Right renal pelvis (tissue), 4 donors: Measurements from ENCODE around the gene LIMCH1. TPM values are rescaled to one million over a fixed set of nuclear protein-coding genes. Genes with fewer than 3 reads are reported as not detected.

Experiments used
- DNase-seq, 4 donors: peaks; one replicate each; pipeline ENCODE4 v3.0.0-alpha.2; 2013; ENCODE audit warnings: low read depth in 4 of 4, low spot score in 3 of 4, missing footprints in 1 of 4
- polyA plus RNA-seq, 4 donors: library from polyadenylated mRNA; unstranded; fragments of 120-200 nt; gene quantifications; one replicate each; pipeline ENCODE4 v1.2.1, GENCODE V29; 2013; ENCODE audit not compliant: insufficient read length in 4 of 4

Gene LIMCH1
- polyA plus RNA-seq, 4 donors = 91.1 to 139 (median 114) TPM

DNA sequence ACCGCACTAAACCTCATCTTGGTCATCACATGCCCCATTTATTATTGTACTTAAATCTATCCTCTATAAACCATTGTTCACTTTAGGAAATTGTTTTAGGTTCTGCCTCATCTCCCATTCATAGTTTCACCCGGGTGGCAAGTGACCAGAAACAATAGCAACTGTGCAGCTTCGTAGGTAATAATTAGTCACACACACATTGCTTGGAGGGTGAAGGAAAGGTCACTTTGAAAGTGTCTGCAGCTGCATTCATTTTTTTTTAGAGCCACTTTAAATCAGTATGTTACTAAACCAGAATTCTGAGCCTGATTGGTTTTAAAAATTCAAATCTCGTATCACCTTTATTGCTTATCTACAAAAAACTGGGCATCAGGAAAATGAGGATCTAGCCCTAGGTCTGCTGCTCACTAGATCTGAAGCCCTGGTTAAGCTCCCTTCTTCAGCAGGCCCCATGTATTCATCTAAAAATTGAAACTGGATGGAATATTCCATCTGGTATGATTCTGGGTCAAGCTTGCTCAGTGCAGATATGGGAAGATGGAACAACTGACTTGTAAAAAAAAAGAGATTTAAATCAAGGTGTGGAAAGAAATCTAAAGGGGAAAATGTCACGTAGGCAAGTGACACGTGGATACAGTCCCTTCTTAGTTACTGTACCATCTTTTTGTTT, 62.4 kb downstream of the LIMCH1 start:
- peak in 1 of 4 donors; percentile 50 for DNase-seq

DNA sequence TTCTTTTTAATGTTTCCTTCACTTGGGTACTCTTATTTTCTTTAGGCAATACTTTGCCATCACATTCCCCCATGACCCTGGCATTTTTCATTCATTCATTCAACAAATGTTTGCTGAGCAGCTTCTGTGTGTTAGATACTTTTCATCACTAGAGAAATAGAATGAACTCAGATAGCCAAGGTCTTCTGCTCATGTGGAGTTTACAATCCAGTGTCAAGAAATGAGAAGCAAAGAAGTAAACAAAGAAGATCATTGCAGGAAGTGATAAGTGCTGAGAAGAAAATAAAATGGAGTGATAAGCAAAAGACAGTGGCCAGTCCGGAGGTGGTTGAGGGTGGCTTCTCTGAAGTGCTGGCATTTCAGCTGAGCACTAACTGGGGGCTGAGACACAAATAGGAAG, 63.1 kb downstream of the LIMCH1 start:
- no peak for DNase-seq

DNA sequence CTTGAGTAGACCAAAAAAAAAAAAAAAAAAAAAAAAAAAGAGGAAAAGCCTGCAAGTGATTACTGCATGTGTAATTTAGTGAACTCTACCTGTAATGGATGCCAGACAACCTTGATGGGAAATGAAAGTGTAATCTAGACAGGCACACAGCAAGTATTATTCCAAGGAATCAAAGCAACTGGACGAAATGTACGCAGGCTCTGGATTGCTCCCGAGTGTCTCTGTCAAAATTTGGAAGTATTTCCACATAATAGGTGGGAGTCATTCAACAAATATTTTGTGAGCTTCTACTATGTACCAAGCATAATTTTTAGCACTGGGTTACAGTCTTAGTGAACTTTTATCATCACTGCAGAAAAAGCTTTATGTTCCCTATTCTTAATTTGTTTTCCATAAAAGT, 64.2 kb downstream of the LIMCH1 start:
- DNase-seq = no peak

DNA sequence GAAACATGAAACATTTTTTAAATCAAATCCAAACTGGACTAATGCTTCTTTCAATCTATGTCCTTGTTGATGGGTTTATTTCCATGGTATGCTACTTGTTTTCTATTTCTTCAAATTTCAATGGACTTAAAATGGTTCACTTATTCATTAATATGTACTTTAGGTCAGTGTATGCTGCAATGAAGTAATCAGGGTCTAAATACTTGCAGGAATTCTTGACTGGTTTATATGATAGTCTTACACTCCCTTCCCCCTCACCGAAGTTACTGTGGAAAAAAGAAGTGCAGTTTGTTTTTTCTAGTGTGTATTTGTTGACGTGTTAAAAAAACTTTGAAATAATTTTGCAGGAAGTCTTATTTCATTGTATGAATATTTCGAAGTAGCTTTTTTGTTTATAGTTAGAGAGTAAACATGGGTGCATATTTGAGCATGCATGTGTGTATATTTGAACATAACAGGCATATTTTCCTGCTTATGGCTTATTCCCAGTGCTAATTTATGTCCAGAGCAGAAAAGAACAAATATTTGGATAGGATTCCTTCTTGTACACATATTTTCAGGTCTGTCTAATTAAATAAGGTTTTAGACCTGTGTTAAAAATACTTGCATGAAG, 65.0 kb downstream of the LIMCH1 start:
- DNase-seq = no peak

DNA sequence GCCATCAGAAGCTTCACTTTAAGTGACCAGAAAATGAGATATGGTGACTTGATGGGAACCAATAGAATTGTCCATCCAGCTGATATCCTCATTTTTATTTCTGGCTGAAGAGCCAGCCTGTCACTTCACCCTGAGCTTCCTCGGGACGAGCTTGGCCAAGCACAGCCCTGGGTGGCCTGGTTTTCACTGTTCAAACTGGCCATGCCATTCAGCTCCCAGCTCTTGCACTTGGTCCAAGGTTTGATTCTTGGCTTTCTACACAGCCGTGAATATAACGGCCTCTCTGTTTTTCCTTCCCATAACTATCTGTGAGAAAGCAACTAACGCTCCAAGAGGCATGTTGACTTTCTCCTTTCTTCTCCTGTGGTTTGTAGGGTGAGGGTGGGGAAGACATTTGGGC, 71.9 kb downstream of the LIMCH1 start:
- no peak for DNase-seq

DNA sequence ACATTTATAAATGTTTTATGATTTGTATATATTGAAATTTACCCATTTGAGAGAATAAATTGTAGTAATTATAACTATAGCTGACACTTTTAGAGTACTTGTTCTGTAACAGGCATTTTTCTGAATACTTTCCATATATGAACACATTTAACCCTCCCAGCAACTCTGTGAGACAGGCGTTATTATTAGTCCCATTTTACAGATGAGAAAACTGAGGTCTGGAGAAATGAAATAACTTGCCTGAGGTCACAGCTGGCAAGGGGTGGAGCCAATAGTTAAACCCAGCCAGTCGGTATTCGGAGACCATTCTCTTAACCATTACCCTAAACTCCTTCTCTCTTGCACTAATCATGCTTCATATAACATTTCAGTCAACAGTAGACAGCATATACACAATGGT, 72.5 kb downstream of the LIMCH1 start:
- no peak for DNase-seq

DNA sequence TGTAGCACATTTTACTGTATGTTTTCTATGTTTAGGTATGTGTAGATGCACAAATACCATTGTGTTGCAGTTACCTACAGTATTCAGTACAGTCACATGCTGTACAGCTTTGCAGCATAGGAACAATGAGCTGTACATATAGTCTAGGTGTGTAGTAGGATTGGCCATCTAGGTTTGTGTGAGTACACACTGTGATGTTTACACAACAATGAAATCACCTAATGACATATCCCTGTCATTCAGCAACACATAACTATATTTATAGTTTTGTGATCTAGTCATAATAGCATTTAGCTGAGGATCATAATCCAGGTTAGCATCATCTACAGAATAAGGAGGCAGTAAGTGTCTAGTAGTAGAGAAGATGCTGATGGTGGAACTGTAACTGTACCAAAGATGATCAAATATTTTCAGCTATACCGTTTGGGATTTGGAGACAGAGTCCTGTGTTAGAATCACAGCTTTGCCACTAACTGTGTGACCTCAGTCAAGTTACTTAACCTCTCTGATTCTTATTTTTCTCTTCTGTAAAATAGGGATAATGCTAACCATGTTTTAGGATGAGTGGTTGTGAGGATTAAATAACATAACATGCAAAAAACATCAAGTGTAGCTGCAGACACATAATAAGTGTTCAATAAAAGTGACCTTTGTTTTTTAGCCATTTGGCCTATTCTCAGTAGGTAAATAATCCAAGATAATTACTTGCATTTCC, 73.3 kb downstream of the LIMCH1 start:
- DNase-seq = no peak

DNA sequence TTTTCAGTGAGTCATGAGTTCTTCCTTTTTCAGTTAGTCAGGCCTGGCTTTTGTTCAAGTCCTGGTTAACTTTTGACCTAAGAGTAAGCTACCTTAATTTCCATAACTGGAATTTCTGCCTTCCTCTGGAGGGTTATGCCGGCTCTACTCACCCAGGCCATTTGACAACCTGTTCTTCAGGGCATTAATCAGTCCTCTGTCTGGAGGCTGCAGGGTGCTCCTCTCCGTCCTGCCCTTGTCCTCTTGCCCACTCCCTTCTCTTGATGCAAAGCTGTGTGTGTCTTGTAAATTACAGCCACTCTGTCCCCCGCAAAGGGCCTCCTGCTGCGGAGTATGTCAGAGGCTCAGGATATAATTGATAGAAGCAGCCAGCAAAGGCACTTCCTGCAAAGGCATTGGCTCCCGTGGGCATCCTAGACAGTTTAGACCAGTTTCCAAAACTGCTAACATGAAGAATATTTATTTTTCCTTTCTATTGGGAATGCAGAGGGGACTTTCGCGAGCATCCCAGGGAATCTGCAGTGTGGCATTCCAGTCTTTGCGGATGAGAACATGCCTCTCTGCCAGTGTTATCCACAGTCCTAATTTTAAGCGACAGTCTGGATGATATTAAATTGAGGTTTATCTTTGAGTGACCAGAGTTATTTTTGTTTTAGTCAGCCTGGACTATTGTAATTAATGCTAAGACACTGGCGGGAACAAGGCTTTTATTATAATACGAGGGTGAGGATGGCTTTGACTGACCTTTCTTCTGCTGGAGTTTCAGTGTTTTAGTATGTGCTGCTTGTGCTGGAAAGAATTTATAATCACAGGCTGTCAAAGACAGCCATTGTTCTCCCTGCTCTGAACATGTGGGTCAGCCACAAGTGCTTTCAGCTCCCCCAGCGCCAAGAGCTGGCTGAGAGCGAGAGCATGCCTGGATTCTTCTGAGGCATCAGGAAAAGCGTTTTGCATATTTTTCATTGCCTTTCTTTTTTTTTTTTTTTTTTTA, 74.2 kb downstream of the LIMCH1 start:
- DNase-seq = peak in 3 of 4 donors; percentile 51 to 67 (median 62)

DNA sequence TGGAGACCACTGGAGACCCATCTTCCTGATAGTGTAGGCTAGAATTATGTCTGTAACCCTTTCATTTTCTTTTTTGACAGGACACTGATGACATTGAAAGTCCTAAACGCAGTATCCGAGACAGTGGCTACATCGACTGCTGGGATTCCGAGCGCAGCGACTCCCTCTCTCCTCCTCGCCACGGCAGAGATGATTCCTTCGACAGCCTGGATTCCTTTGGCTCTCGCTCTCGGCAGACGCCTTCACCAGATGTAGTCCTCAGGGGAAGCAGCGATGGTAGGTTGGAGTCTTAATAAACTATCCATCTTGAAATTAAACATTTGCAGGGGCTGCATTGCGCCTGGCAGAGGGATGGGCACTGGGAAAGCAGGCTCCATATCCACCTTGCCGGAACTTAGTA, 75.4 kb downstream of the LIMCH1 start:
- no peak for DNase-seq

DNA sequence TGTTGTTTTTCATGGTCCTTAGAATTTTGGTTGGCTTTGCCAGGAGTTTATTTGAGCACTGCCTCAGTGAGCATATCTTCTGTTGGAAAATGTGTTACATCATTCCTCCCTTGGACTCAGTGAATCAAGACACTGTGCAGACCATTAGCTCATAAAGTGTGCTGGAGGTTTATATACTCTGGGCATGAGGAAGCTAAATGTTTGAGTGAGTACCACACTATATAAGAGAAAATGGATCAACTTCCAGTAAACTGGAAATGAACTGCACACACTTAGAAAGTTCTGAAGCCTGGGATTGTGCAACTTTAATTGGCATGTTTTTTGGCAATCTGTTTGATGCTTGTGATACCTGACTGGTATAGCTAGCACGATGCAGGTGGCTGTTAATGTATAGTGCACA, 75.9 kb downstream of the LIMCH1 start:
- no peak for DNase-seq

DNA sequence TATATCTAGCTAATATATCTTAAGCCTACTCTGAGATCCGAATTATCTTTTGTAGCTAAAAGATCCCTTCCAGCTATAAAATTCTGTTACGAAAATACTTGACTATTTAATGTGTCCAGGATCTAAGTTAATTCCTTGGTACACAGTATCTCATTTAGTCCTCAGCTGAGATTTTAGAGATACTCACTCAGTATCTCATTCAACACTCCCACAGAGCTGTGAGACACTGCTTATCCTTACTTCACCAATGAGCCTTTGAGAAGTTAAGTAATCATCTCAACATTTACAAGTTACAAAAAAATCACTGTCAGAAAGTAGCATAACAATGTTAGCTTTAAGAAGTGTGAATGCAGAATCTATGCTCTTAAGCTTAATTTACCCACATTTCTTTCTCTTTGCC, 76.6 kb downstream of the LIMCH1 start:
- DNase-seq = no peak

DNA sequence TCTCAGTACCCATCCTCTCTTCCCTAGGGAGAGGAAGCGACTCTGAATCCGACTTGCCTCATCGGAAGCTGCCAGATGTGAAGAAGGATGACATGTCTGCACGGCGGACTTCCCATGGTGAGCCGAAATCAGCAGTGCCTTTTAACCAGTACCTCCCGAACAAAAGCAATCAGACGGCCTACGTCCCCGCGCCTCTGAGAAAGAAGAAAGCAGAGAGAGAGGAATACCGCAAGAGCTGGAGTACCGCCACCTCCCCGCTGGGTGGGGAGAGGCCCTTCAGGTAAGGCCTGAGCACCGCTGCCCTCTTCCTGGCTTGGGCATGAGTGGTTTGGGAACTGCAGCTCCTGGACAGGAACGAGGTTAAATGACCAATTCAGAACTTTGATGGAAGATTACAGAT, 81.2 kb downstream of the LIMCH1 start:
- no peak for DNase-seq

DNA sequence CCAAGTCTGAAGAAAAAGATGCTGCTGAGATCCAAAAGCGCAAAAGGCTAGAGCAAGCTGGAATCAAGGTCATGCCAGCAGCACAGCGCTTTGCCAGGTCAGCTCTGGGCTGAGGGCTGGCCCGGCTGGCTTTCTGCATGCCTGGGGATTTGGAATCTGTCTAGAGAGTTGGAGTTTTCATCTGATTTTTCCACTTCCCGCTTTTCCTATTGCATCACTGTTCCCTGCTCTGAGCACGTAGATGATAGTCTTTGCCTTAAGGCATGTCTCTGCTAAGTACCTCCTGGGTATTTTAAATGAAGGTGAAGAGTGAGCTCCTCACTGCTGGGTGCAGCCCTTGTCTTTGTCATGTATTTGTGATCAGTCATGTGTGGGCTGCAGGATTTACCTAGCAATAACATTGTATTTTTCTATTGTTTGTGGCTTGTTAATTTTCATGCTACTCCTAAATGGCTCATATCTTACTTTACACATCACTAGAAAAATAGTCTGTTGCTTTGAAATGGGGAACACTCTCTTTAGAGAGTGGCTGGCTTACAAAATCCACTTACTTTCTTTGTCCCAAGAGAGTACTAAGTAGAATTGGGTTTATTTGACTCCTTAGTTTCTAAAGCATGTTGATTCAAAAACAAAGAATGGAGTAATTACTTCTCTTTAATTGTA, 82.8 kb downstream of the LIMCH1 start:
- no peak for DNase-seq

DNA sequence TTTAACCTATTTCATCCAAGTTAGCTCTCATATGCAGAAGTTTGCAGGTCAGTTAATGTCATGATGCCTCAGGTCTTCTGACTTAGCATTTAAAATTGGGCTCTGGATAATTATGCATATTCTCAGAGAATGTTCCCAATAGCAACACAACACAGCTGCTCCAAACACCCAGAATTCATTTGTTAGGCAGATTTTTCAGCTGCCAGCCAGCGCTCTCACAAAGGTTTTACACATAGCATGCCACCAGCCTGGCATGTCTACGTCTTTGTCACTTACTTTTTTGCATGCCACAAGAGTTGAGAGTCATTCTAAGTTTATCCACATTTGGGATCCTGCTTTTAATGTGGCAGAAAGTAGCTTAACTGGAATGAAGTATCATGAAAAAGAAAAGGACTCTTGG, 84.8 kb downstream of the LIMCH1 start:
- no peak for DNase-seq

DNA sequence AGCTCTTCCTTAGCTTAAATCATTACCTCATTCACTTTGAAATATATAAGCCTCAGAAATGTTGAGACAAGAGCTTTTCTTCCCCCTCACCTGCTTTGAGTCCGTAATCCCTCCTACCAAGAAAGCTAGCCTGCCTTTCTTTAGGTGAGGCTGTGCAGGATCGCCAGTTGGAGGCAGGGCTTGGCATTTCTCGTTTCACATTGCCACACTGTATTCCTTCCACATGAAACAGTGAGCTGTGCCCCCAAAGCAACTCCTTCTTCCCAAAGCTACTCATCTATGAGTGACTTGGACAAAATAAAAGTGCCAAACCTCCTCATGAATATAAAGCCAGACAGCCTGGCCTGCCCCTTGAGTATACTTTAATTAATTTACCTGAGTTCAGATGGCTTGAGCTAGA, 86.8 kb downstream of the LIMCH1 start:
- no peak for DNase-seq

DNA sequence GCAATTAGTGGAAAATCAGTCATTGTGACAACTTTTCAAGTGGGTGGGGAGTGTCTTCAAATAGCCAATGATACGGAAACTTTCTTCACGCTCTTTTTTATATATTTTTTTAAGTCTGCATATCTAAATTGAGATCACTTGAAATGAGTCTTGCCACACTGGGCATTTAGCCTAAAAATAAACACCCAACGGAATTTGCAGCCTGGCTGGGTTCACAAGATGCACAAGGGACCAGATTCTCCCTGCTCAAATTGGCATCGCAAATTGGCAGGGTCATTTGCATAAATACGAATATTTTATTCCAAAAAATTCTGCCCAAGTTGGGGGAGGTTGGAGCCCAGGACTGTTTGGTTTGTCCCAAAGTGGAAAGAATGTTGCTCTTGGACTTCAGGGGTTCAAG, 87.6 kb downstream of the LIMCH1 start:
- no peak for DNase-seq

DNA sequence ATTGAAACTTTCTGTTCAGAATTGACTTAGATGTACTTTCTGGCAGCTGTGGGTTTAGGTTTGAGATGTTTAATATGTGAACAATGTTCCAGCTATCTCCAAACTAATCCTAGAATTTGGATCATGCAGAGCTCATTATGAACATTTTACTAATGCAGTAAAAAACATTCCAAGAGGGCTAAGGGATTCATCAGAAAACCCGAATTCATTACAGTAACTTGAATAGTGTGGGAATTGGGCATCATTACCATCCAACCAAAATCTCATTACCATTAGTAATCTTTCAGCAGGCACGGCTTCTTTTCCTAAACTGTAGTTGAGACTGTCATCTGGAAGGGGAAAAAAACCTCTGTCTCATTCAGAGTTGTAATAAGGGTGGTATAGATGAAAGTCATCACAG, 91.0 kb downstream of the LIMCH1 start:
- DNase-seq = no peak

DNA sequence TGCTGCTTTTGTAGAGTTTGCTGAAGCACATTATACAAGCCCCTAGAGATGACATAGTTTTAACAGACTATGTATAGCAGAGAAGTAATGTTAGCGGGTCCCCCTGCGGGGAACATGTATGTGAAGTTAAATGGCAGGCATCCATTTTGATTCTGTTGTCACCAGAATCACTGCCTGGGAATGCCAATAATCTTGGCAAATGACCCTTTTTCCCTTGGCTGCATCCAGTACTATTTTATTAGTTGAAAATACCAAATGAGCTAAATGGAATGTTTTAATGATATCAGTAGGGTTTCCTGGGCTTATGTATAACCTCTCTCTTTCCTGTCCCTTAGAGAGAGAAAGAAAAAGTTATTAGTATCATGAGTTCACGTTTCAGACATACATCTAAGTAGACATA, 93.6 kb downstream of the LIMCH1 start:
- DNase-seq = no peak

DNA sequence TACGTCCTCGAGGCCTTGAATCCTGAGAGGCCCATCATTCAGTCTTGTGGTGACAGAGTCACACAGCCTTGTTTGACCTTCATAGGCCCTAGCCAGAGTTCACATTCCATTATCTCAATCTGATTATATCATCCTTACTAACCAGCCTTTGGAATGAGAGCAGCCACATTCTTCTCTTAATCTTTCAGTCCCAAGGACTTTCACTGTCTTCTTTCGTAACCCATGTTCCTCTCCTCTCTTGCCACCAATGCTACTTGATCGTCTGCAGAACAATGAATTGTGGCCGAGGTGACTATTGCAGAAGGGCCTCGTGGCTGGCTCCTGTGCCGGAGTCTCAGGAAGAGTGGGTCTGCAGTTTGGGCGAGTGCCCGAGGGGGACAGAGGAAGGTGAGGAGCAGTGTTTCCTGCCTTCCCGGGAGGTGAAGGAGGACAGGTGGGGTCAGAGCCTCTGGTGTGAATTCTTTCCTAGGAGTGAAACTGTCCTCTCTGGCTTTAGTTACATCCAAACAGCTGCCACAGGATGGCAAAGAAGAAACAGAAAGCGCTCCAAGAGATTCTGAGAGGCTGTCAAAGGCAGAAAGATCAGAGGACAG, 94.6 kb downstream of the LIMCH1 start:
- no peak for DNase-seq

DNA sequence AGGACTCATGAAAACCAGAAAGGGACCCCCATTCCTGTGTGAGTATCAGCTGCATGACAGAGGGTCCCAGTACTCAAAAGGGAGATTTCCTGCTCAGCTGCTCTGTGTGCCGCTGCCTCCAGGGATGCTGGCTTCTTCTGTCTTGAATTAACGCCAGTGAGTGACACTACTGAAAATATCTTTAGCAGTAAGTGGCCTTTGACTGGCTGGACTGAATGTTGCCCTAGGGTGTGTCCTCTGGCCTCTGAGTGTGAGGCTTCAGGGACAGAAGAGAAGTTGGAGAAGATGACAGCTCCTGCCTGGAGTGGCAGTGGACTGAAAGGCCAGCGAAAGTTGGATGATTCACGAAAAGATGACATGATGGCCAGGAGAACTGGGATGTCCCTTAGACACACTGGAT, 95.4 kb downstream of the LIMCH1 start:
- no peak for DNase-seq
